Motor neuron (in vitro differentiated cells): ENCODE measurements around the gene FADS6. TPM values are rescaled to one million over a fixed set of nuclear protein-coding genes. Genes with fewer than 3 reads are reported as not detected.
A peak's percentile ranks its signal among the peaks of the same experiment; 100 is the strongest.

ENCODE experiments used
- ATAC-seq, 8 experiments: fragments of 200-7000 bp; cut with Tn5 transposase; replicated peaks in 6 of 8; 2 replicates each; pipeline ENCODE4 v1.8.0; 2021; ENCODE audit warnings: mild to moderate bottlenecking in 8 of 8, moderate library complexity in 8 of 8
- H3K27ac ChIP-seq, 2 donors: fragments of 250-450 bp; sonication (Bioruptor Pico); 2 replicates each; pipeline ENCODE4 v1.9.0; 2021; ENCODE audit warnings: antibody characterized with exemption in 2 of 2, mild to moderate bottlenecking in 2 of 2, moderate library complexity in 1 of 2
- H3K4me1 ChIP-seq, 2 donors: fragments of 250-450 bp; sonication (Bioruptor Pico); replicated peaks in 1 of 2; 2 replicates each; pipeline ENCODE4 v1.6.1; 2021; ENCODE audit warnings: antibody characterized with exemption in 2 of 2, mild to moderate bottlenecking in 2 of 2, moderate library complexity in 1 of 2
- H3K4me3 ChIP-seq, 5 donors: fragments of 250-450 bp; sonication (Bioruptor Pico); 2 replicates each; pipeline ENCODE4 v1.9.0; 2021; ENCODE audit warnings: antibody characterized with exemption in 5 of 5, mild to moderate bottlenecking in 5 of 5, moderate library complexity in 4 of 5
- WGBS, 10 experiments: fragments of 450-650 bp; shearing (Covaris generic); methylation state at CpG; one replicate each; pipeline ENCODE4 v1.0.0; 2022; 5-methylcytosine and 5-hydroxymethylcytosine counted together
- in situ Hi-C, 9 experiments: fragments of 400-800 bp; cut with MboI; loops; one replicate each; pipeline ENCODE4 v1.15.0; 2021; ENCODE audit warnings: low sequenced_read_pairs in 9 of 9, low pct_unique_long_range_greater_than_20kb in 2 of 9; ENCODE audit not compliant: unreplicated experiment in 9 of 9
- total RNA-seq, 8 experiments: library from RNA; unstranded; fragments of 300-600 nt; gene quantifications; 2 replicates each; pipeline versions ENCODE4 v1.2.3 to v1.2.4, GENCODE V29; 2022

FADS6 gene
- total RNA-seq, 8 experiments from 2014 or later, result 0.11 to 0.85 (median 0.25) TPM; not detected in 2

GRCh38 chr17:74833501-74834377 is 59.7 kb downstream of the FADS6 start:
- peak in 5 of 8 experiments; percentile 75 to 83 (median 82) for ATAC-seq
- 15 to 83% (median 38%) methylated on average over 1 to 9 of the region's 16 CpGs; no CpG with 5 or more reads in 6 of the 10 experiments for WGBS, 10 experiments
- H3K27ac ChIP-seq, result peak overlapping the region; percentile 60 to 64
- peaks cover 62 to 72% of the 10 kb centered on the region in 2 donors for H3K4me1 ChIP-seq
- H3K4me3 ChIP-seq, result no peak overlapping the region
- in situ Hi-C loops, result no loop called here

- Histone ChIP-seq H3K4me1 (peaks cover 49 to 64% of the 10 kb centered on the region in 2 donors), H3K4me3 (no peak overlapping the region), H3K27ac (peak overlapping the region; percentile 5 to 64)
- ATAC-seq, result no peak
- 80 to 100% (median 86%) methylated on average over 1 to 8 of the region's 9 CpGs; no CpG with 5 or more reads in 4 of the 10 experiments for WGBS, 10 experiments
- in situ Hi-C loops, result no loop called here
These were observed 61.0 kb downstream of the FADS6 start for GRCh38 chr17:74832421-74832820.

GRCh38 chr17:74831444-74832146 is 61.8 kb downstream of the FADS6 start:
- H3K4me3 ChIP-seq, result no peak overlapping the region
- H3K4me1 ChIP-seq, result peaks cover 51 to 67% of the 10 kb centered on the region in 2 donors
- H3K27ac ChIP-seq, result peak overlapping the region; percentile 64 to 66
- ATAC-seq, result peak in 5 of 8 experiments; percentile 45 to 68 (median 51)
- in situ Hi-C loops, result no loop called here
- 50 to 100% (median 69%) methylated on average over 1 to 6 of the region's 22 CpGs; no CpG with 5 or more reads in 6 of the 10 experiments for WGBS, 10 experiments

- Histone ChIP-seq H3K4me3 (no peak overlapping the region), H3K4me1 (peaks cover 59 to 74% of the 10 kb centered on the region in 2 donors), H3K27ac (peak overlapping the region; percentile 47 to 66)
- WGBS, 10 experiments, result 80 to 94% (median 92%) methylated on average over 2 to 5 of the region's 19 CpGs; no CpG with 5 or more reads in 6 of the 10 experiments
- ATAC-seq, result no peak
- in situ Hi-C loops, result no loop called here
These were observed 62.6 kb downstream of the FADS6 start for GRCh38 chr17:74830861-74831260.

- Histone ChIP-seq H3K27ac (no peak overlapping the region), H3K4me3 (no peak overlapping the region), H3K4me1 (peaks cover 50 to 73% of the 10 kb centered on the region in 2 donors)
- no peak for ATAC-seq
- in situ Hi-C loops, result no loop called here
- 80 to 100% (median 87%) methylated on average over 1 to 6 of the region's 11 CpGs; no CpG with 5 or more reads in 7 of the 10 experiments for WGBS, 10 experiments
These were observed 65.6 kb downstream of the FADS6 start for GRCh38 chr17:74827800-74828199.

Other genes starting within 250 kb of the FADS6 start
- under 1 TPM in 1 of 8 experiments, not detected in 7; 0.24 TPM for gene CD300LF, start 180.7 kb downstream of the FADS6 start, total RNA-seq
- gene RAB37, start 156.4 kb downstream of the FADS6 start, total RNA-seq, result 1 to 10 TPM in 1 of 8 experiments, under 1 TPM in 7; 0.14 to 1.2 (median 0.43) TPM
- gene NHERF1, start 145.0 kb downstream of the FADS6 start, total RNA-seq, result 10 to 100 TPM in 4 of 8 experiments, 1 to 10 TPM in 4; 2.9 to 35.4 (median 12.9) TPM
- 10 to 100 TPM; 41.6 to 97.1 (median 46.2) TPM for gene NAT9, start 117.3 kb downstream of the FADS6 start, total RNA-seq
- gene GRIN2C, start 33.7 kb downstream of the FADS6 start, total RNA-seq, result 1 to 10 TPM in 1 of 8 experiments, under 1 TPM in 7; 0.15 to 1.0 (median 0.30) TPM
- gene FDXR, start 20.6 kb downstream of the FADS6 start, total RNA-seq, result 10 to 100 TPM in 5 of 8 experiments, 1 to 10 TPM in 3; 7.7 to 80.4 (median 16.6) TPM
- under 1 TPM in 6 of 8 experiments, not detected in 2; 0.11 to 0.76 (median 0.20) TPM for gene USH1G, start 29.6 kb upstream of the FADS6 start, total RNA-seq
- gene OTOP2, start 30.6 kb upstream of the FADS6 start, total RNA-seq, result under 1 TPM in 3 of 8 experiments, not detected in 5; 0.15 to 0.71 (median 0.21) TPM
- gene OTOP3, start 42.3 kb upstream of the FADS6 start, total RNA-seq, result under 1 TPM in 3 of 8 experiments, not detected in 5; 0.10 to 0.38 (median 0.11) TPM
- 10 to 100 TPM in 5 of 8 experiments, 1 to 10 TPM in 2, under 1 TPM in 1; 0.36 to 16.8 (median 12.3) TPM for gene HID1, start 79.1 kb upstream of the FADS6 start, total RNA-seq
- 10 to 100 TPM in 6 of 8 experiments, 1 to 10 TPM in 2; 8.1 to 18.0 (median 13.6) TPM for gene CDR2L, start 94.0 kb upstream of the FADS6 start, total RNA-seq
- gene MRPL58, start 119.0 kb upstream of the FADS6 start, total RNA-seq, result 10 to 100 TPM; 27.6 to 52.5 (median 34.8) TPM
- 100 to 1,000 TPM; 282 to 662 (median 376) TPM for gene ATP5PD, start 153.3 kb upstream of the FADS6 start, total RNA-seq
- gene KCTD2, start 153.6 kb upstream of the FADS6 start, total RNA-seq, result 10 to 100 TPM; 13.2 to 41.6 (median 30.6) TPM
- 10 to 100 TPM in 2 of 8 experiments, 1 to 10 TPM in 1, under 1 TPM in 2, not detected in 3; 0.09 to 16.6 (median 5.0) TPM for gene SLC16A5, start 194.3 kb upstream of the FADS6 start, total RNA-seq
- 10 to 100 TPM in 2 of 8 experiments, 1 to 10 TPM in 6; 3.7 to 11.3 (median 6.1) TPM for gene ARMC7, start 216.3 kb upstream of the FADS6 start, total RNA-seq
- 10 to 100 TPM; 30.0 to 86.8 (median 41.9) TPM for gene NT5C, start 238.1 kb upstream of the FADS6 start, total RNA-seq